Measurements from ENCODE around the gene PLCB4. TPM values are rescaled to one million over a fixed set of nuclear protein-coding genes. Genes with fewer than 3 reads are reported as not detected.
A peak's percentile ranks its signal among the peaks of the same experiment; 100 is the strongest.

PLCB4 gene
- total RNA-seq, 1 experiment from 2014 or later = 0.91 TPM

DNA sequence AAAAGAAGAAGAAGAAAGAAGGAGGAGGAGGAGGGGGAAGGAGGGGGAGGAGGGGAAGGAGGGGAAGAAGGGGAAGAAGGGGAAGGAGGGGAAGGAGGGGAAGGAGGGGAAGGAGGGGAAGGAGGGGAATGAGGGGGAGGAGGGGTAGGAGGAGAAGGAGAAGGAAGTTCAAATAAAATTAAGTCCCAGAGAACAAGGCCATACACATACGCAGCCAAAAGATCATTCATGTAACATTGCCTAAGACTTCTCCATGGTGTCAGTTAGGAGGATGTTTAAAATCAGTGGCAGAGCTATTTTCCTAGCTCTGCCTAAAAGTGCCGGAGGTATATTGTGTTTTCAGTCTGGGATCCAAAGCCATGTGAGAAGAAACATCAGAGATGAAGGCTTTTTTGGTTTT lies 75.8 kb downstream of the PLCB4 start:
- Mint-ChIP-seq H3K27me3 (ENCODE audit: insufficient read depth, unreplicated experiment) (no peaks in the 10 kb centered on the region), H3K9me3 (ENCODE audit: unreplicated experiment) (peaks cover 22% of the 10 kb centered on the region), H3K36me3 (ENCODE audit: insufficient read depth, unreplicated experiment) (peaks cover 4% of the 10 kb centered on the region), H3K27ac (ENCODE audit: low read depth, unreplicated experiment) (no peak overlapping the region), H3K4me1 (ENCODE audit: insufficient read depth, unreplicated experiment) (peaks cover 6% of the 10 kb centered on the region), H3K4me3 (ENCODE audit: unreplicated experiment) (no peak overlapping the region)
- ChIA-PET POLR2A (interaction anchor here (0.7 to 1.1 kb wide), 2 partner anchors 25 to 36 kb away, joined by 4 to 5 read pairs; no protein-coding TSS in a partner anchor), CTCF (interaction anchor here (0.7 to 1.1 kb wide), 3 partner anchors 11 to 291 kb away, joined by 3 to 5 read pairs (median 4); no protein-coding TSS in a partner anchor)
- TF ChIP-seq, protein P1, sequence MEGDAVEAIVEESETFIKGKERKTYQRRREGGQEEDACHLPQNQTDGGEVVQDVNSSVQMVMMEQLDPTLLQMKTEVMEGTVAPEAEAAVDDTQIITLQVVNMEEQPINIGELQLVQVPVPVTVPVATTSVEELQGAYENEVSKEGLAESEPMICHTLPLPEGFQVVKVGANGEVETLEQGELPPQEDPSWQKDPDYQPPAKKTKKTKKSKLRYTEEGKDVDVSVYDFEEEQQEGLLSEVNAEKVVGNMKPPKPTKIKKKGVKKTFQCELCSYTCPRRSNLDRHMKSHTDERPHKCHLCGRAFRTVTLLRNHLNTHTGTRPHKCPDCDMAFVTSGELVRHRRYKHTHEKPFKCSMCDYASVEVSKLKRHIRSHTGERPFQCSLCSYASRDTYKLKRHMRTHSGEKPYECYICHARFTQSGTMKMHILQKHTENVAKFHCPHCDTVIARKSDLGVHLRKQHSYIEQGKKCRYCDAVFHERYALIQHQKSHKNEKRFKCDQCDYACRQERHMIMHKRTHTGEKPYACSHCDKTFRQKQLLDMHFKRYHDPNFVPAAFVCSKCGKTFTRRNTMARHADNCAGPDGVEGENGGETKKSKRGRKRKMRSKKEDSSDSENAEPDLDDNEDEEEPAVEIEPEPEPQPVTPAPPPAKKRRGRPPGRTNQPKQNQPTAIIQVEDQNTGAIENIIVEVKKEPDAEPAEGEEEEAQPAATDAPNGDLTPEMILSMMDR (IDR thresholded peaks at IDR 0.05; ENCODE audit: unreplicated experiment) = no peak
- DNase-seq (ENCODE audit: unreplicated experiment) = no peak
- intact Hi-C loops (cut with micrococcal nuclease) = no loop called here
- no TSS peak for BruUV-seq (replicated peaks)

DNA sequence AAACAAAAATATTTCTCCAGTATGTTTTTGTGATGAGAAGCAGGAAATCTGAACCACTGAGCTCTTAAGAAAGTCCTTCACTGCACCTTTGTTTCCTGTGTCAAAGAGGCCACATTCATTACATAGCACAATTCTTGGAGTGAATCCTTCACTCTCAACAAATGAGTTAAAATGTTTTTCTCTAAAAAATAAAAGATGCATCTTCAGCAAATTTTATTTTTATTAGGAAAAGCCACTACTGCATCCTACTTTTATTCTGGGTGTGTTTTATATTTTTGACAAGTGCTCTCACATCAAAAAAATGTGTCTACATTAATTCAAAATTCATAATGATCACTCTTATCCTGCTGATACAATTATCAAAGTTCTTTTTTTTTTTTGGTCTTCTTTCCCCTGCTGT lies 76.3 kb downstream of the PLCB4 start:
- DNase-seq (ENCODE audit: unreplicated experiment) = no peak
- Mint-ChIP-seq H3K4me3 (ENCODE audit: unreplicated experiment) (no peak overlapping the region), H3K36me3 (ENCODE audit: insufficient read depth, unreplicated experiment) (peaks cover 4% of the 10 kb centered on the region), H3K27me3 (ENCODE audit: insufficient read depth, unreplicated experiment) (no peaks in the 10 kb centered on the region), H3K27ac (ENCODE audit: low read depth, unreplicated experiment) (no peak overlapping the region), H3K4me1 (ENCODE audit: insufficient read depth, unreplicated experiment) (peaks cover 6% of the 10 kb centered on the region), H3K9me3 (ENCODE audit: unreplicated experiment) (peaks cover 18% of the 10 kb centered on the region)
- ChIA-PET POLR2A (interaction anchor here (0.7 kb wide), 1 partner anchor 37 kb away, joined by 5 read pairs; no protein-coding TSS in a partner anchor), CTCF (interaction anchor here (1.0 to 1.1 kb wide), 2 partner anchors 12 to 291 kb away, joined by 4 to 5 read pairs; no protein-coding TSS in a partner anchor)
- no TSS peak for BruUV-seq (replicated peaks)
- TF ChIP-seq, protein P1 (IDR thresholded peaks at IDR 0.05; ENCODE audit: unreplicated experiment) = no peak
- intact Hi-C loops (cut with micrococcal nuclease) = no loop called here

DNA sequence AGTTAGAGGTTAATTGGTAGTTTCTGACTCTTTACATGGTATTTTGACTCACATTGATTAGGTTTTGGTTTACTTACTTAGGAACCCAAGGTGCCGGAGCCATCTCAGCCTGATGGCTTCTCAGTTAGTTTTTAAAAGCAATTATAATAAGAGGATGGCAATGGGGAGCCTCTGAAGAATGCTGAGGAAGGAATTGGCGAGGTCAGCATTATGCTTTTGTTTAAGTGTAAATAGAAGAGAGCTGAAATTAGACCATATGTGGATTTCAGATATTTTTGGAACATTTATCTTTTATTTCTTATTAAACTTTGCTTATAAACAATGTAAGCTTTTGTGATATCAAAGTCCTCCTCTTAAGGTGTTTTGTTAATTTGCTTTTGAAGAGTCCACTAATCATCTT lies 77.8 kb downstream of the PLCB4 start:
- H3K27me3 Mint-ChIP-seq (ENCODE audit: insufficient read depth, unreplicated experiment) = no peaks in the 10 kb centered on the region
- ChIA-PET POLR2A (interaction anchor here (0.9 kb wide), 1 partner anchor 373 kb away, joined by 4 read pairs; no protein-coding TSS in a partner anchor), CTCF (interaction anchor here (0.6 to 0.8 kb wide), 2 partner anchors 24 to 161 kb away, joined by 3 to 4 read pairs; no protein-coding TSS in a partner anchor)
- peaks cover 19% of the 10 kb centered on the region for H3K9me3 Mint-ChIP-seq (ENCODE audit: unreplicated experiment)
- peaks cover 6% of the 10 kb centered on the region for H3K4me1 Mint-ChIP-seq (ENCODE audit: insufficient read depth, unreplicated experiment)
- no peak overlapping the region for H3K27ac Mint-ChIP-seq (ENCODE audit: low read depth, unreplicated experiment)
- no peak overlapping the region for H3K4me3 Mint-ChIP-seq (ENCODE audit: unreplicated experiment)
- TF ChIP-seq, protein P1 (IDR thresholded peaks at IDR 0.05; ENCODE audit: unreplicated experiment) = no peak
- BruUV-seq (replicated peaks) = no TSS peak
- intact Hi-C loops (cut with micrococcal nuclease) = no loop called here
- H3K36me3 Mint-ChIP-seq (ENCODE audit: insufficient read depth, unreplicated experiment) = peaks cover 4% of the 10 kb centered on the region
- no peak for DNase-seq (ENCODE audit: unreplicated experiment)

DNA sequence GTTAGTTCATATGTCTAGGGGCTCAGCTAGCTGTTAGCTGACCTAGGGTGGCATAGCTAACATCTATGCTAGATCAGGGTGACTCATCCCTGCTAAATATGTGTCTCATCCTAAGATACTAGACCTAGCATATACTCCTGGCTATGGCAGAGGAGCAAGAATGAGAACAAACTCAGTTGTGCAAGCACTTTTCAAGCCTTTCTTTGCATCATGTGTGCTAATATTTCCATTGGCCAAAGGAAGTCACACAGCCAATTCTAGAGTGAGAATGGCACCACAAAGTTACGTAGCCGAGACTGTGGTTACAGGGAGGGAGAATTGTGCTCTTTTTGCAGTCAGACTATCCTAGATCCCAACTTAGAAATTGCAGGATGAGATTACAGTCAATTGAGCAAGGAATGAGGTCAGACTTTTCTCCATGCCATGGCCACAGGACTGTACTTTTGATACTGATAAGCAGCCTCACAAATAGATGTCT lies 78.7 kb downstream of the PLCB4 start:
- H3K36me3 Mint-ChIP-seq (ENCODE audit: insufficient read depth, unreplicated experiment) = peaks cover 4% of the 10 kb centered on the region
- CTCF ChIA-PET = interaction anchor here (0.6 to 0.8 kb wide), 2 partner anchors 23 to 1267 kb away, joined by 3 read pairs; no protein-coding TSS in a partner anchor
- no peak overlapping the region for H3K27ac Mint-ChIP-seq (ENCODE audit: low read depth, unreplicated experiment)
- TF ChIP-seq, protein P1 (IDR thresholded peaks at IDR 0.05; ENCODE audit: unreplicated experiment) = no peak
- intact Hi-C loops (cut with micrococcal nuclease) = no loop called here
- peaks cover 6% of the 10 kb centered on the region for H3K4me1 Mint-ChIP-seq (ENCODE audit: insufficient read depth, unreplicated experiment)
- DNase-seq (ENCODE audit: unreplicated experiment) = peak; percentile 81
- BruUV-seq (replicated peaks) = no TSS peak
- POLR2A ChIA-PET = interaction anchor here (1.2 kb wide), 1 partner anchor 18 kb away, joined by 3 read pairs; no protein-coding TSS in a partner anchor
- H3K4me3 Mint-ChIP-seq (ENCODE audit: unreplicated experiment) = no peak overlapping the region
- H3K9me3 Mint-ChIP-seq (ENCODE audit: unreplicated experiment) = peaks cover 22% of the 10 kb centered on the region
- no peaks in the 10 kb centered on the region for H3K27me3 Mint-ChIP-seq (ENCODE audit: insufficient read depth, unreplicated experiment)

Measured in MCF 10A (cell line).